CD14-positive monocyte (primary cell): ENCODE data around the gene GTF2H4. TPM values are rescaled to one million over a fixed set of nuclear protein-coding genes. Genes with fewer than 3 reads are reported as not detected.

Source experiments
- DNase-seq, 3 donors: peaks; one replicate each; pipeline ENCODE4 v3.0.0-alpha.2; 2011 to 2022
- H2AFZ ChIP-seq: 2 replicates; pipeline ENCODE4 v1.6.0; 2012; ENCODE audit warnings: mild to moderate bottlenecking, low read depth, low read length, inconsistent platforms; ENCODE audit not compliant: insufficient read depth, poor library complexity, severe bottlenecking
- H3K27ac ChIP-seq, 2 donors: 1 replicate in 1 of 2; 2 replicates in 1 of 2; pipeline ENCODE4 v1.5.1; 2012 to 2013; ENCODE audit warnings: low read length in 2 of 2, control low read depth in 1 of 2, inconsistent platforms in 1 of 2, low read depth in 1 of 2, mild to moderate bottlenecking in 1 of 2
- H3K27me3 ChIP-seq, 2 donors: one replicate each; pipeline versions ENCODE4 v1.6.0 to v1.6.1; 2011 to 2013; ENCODE audit warnings: low read length in 2 of 2; ENCODE audit not compliant: control insufficient read depth in 2 of 2, insufficient read depth in 2 of 2
- H3K36me3 ChIP-seq, 2 donors: replicated peaks in 1 of 2; 1 replicate in 1 of 2; 2 replicates in 1 of 2; pipeline versions ENCODE4 v1.5.1 to v1.6.1; 2012 to 2013; ENCODE audit warnings: low read length in 2 of 2, control low read depth in 1 of 2, inconsistent platforms in 1 of 2, mild to moderate bottlenecking in 1 of 2; ENCODE audit not compliant: insufficient read depth in 2 of 2, control insufficient read depth in 1 of 2
- H3K4me1 ChIP-seq, 2 donors: 1 replicate in 1 of 2; 2 replicates in 1 of 2; pipeline versions ENCODE4 v1.5.1 to v1.6.1; 2012 to 2013; ENCODE audit warnings: low read length in 2 of 2, control low read depth in 1 of 2, inconsistent platforms in 1 of 2, mild to moderate bottlenecking in 1 of 2, moderate library complexity in 1 of 2; ENCODE audit not compliant: insufficient read depth in 2 of 2, control insufficient read depth in 1 of 2
- H3K4me2 ChIP-seq: replicated peaks from 2 replicates; pipeline ENCODE3; 2012; ENCODE audit warnings: low read length, moderate library complexity, mild to moderate bottlenecking; ENCODE audit not compliant: poor library complexity, severe bottlenecking; ENCODE audit errors: extremely low read depth
- H3K4me3 ChIP-seq, 3 experiments: fragments of 200-600 bp in 1 of 3; sonication (generic) in 1 of 3; replicated peaks in 1 of 3; 1 replicate in 2 of 3; 2 replicates in 1 of 3; pipeline ENCODE4 v1.5.1; 2011 to 2013; ENCODE audit warnings: low read length in 3 of 3, mild to moderate bottlenecking in 3 of 3, control low read depth in 2 of 3, low read depth in 2 of 3, inconsistent platforms in 1 of 3, moderate library complexity in 1 of 3
- H3K79me2 ChIP-seq: 2 replicates; pipeline ENCODE4 v1.6.0; 2012; ENCODE audit warnings: mild to moderate bottlenecking, control low read depth, inconsistent platforms, low read length, moderate library complexity; ENCODE audit not compliant: insufficient read depth
- H3K9ac ChIP-seq: 2 replicates; pipeline ENCODE4 v1.6.0; 2017; ENCODE audit warnings: low read length, mild to moderate bottlenecking; ENCODE audit not compliant: insufficient read depth, poor library complexity, severe bottlenecking
- H3K9me3 ChIP-seq, 2 donors: replicated peaks in 1 of 2; 1 replicate in 1 of 2; 2 replicates in 1 of 2; pipeline versions ENCODE4 v1.5.1 to v1.6.1; 2012 to 2013; ENCODE audit warnings: low read length in 2 of 2, control low read depth in 1 of 2; ENCODE audit not compliant: control insufficient read depth in 1 of 2, insufficient read depth in 1 of 2
- H4K20me1 ChIP-seq: 2 replicates; pipeline ENCODE4 v1.6.0; 2012; ENCODE audit warnings: mild to moderate bottlenecking, low read length, control low read depth, moderate library complexity; ENCODE audit not compliant: insufficient read depth
- H3K27ac Mint-ChIP-seq, 7 donors: one replicate each; pipeline ENCODE4 v1.8.0; 2020; ENCODE audit warnings: mild to moderate bottlenecking in 7 of 7, mixed read lengths in 7 of 7, moderate library complexity in 6 of 7, inconsistent platforms in 2 of 7
- H3K27me3 Mint-ChIP-seq, 3 donors: one replicate each; pipeline ENCODE4 v1.8.0; 2021 to 2022; ENCODE audit warnings: low read depth in 3 of 3, mild to moderate bottlenecking in 3 of 3, mixed read lengths in 3 of 3, moderate library complexity in 3 of 3, inconsistent platforms in 1 of 3
- H3K36me3 Mint-ChIP-seq, 2 donors: one replicate each; pipeline ENCODE4 v1.8.0; 2020; ENCODE audit warnings: mixed read lengths in 2 of 2, inconsistent platforms in 1 of 2, mild to moderate bottlenecking in 1 of 2
- H3K4me1 Mint-ChIP-seq: one replicate; pipeline ENCODE4 v1.8.0; 2020; ENCODE audit warnings: mild to moderate bottlenecking, mixed read lengths
- H3K4me3 Mint-ChIP-seq, 2 donors: one replicate each; pipeline ENCODE4 v1.8.0; 2020; ENCODE audit warnings: mild to moderate bottlenecking in 2 of 2, mixed read lengths in 2 of 2, moderate library complexity in 1 of 2
- H3K9me3 Mint-ChIP-seq, 7 donors: one replicate each; pipeline ENCODE4 v1.8.0; 2020 to 2022; ENCODE audit warnings: mixed read lengths in 7 of 7, mild to moderate bottlenecking in 6 of 7, moderate library complexity in 6 of 7, inconsistent platforms in 2 of 7
- CTCF ChIP-seq: fragments of 200-600 bp; IDR thresholded peaks from one replicate; pipeline ENCODE4 v1.8.0; 2022; ENCODE audit warnings: antibody characterized with exemption, mild to moderate bottlenecking
- WGBS: methylation state at CpG from one replicate; pipeline ENCODE4 v1.1.5; 2013; ENCODE audit warnings: missing lambda C conversion rate; ENCODE audit not compliant: insufficient coverage; 5-methylcytosine and 5-hydroxymethylcytosine counted together
- intact Hi-C, 2 donors: fragments of 100-400 bp; cut with micrococcal nuclease; formaldehyde crosslinking; loops; one replicate each; pipeline versions ENCODE4 v1.15.0 to v1.15.1; 2023
- polyA plus RNA-seq, 3 donors: library from polyadenylated mRNA; depleted of rRNA in 1 of 3; unstranded in 2 of 3; stranded (reverse) in 1 of 3; fragments of 300-500 nt in 2 of 3; fragments of >200 nt in 1 of 3; fragmentation: Illumina TruSeq in 2 of 3; gene quantifications; 1 replicate in 2 of 3; 2 replicates in 1 of 3; pipeline ENCODE4 v1.2.3, GENCODE V29; 2012 to 2021
- small RNA-seq: library from RNA; depleted of rRNA; stranded (forward); fragments of <200 nt; gene quantifications from one replicate; pipeline ENCODE3, GENCODE V24; 2012; ENCODE audit warnings: low read depth; ENCODE audit not compliant: insufficient read length

The GTF2H4 gene
- polyA plus RNA-seq, 3 donors = 3.6 to 14.5 (median 6.0) TPM

GRCh38 chr6:30962716-30963115 lies 54.7 kb downstream of the GTF2H4 start:
- Mint-ChIP-seq H3K27ac (no peak overlapping the region), H3K9me3 (no peaks in the 10 kb centered on the region), H3K36me3 (no peaks in the 10 kb centered on the region), H3K4me3 (no peak overlapping the region), H3K27me3 (peaks cover 17 to 34% (median 21%) of the 10 kb centered on the region in 3 donors), H3K4me1 (no peaks in the 10 kb centered on the region)
- Histone ChIP-seq H3K36me3 (no peaks in the 10 kb centered on the region), H3K79me2 (no peaks in the 10 kb centered on the region), H3K4me2 (no peak overlapping the region), H3K27ac (no peak overlapping the region), H3K9ac (no peak overlapping the region), H3K9me3 (no peaks in the 10 kb centered on the region), H3K27me3 (peaks cover 1 to 10% of the 10 kb centered on the region in 2 donors), H4K20me1 (no peaks in the 10 kb centered on the region), H3K4me3 (no peak overlapping the region), H2AFZ (no peak overlapping the region), H3K4me1 (no peaks in the 10 kb centered on the region)
- intact Hi-C loops = no loop called here
- TF ChIP-seq CTCF = no peak
- DNase-seq = no peak

- H3K4me1 Mint-ChIP-seq = no peaks in the 10 kb centered on the region
- H3K27me3 Mint-ChIP-seq = peaks cover 10 to 25% (median 13%) of the 10 kb centered on the region in 3 donors
- WGBS = 92% methylated on average over 6 of the region's 6 CpGs
- no peaks in the 10 kb centered on the region for H3K9me3 ChIP-seq
- no peak for DNase-seq
- no peak overlapping the region for H2AFZ ChIP-seq
- H4K20me1 ChIP-seq = no peaks in the 10 kb centered on the region
- no peaks in the 10 kb centered on the region for H3K36me3 ChIP-seq
- H3K9ac ChIP-seq = no peak overlapping the region
- no peak overlapping the region for H3K27ac Mint-ChIP-seq
- H3K4me1 ChIP-seq = peaks cover 0 to under 1% of the 10 kb centered on the region in 2 donors
- TF ChIP-seq CTCF = no peak
- H3K4me3 ChIP-seq = no peak overlapping the region
- H3K36me3 Mint-ChIP-seq = no peaks in the 10 kb centered on the region
- no peak overlapping the region for H3K4me3 Mint-ChIP-seq
- H3K79me2 ChIP-seq = no peaks in the 10 kb centered on the region
- H3K27me3 ChIP-seq = peaks cover 0 to 2% of the 10 kb centered on the region in 2 donors
- intact Hi-C loops = no loop called here
- no peak overlapping the region for H3K4me2 ChIP-seq
- H3K9me3 Mint-ChIP-seq = no peaks in the 10 kb centered on the region
- H3K27ac ChIP-seq = no peak overlapping the region
Measured at GRCh38 chr6:30963641-30964040, 55.6 kb downstream of the GTF2H4 start.

Small RNA genes lying within 50 kb of the gene (small RNA-seq; reads per million reads assigned to genes)
- not detected for gene RF00019

Other genes starting within 250 kb of the GTF2H4 start
- gene DHX16, start 235.2 kb upstream of the GTF2H4 start, polyA plus RNA-seq = 10 to 100 TPM; 16.4 to 70.1 (median 19.0) TPM
- gene PPP1R18, start 221.6 kb upstream of the GTF2H4 start, polyA plus RNA-seq = 100 to 1,000 TPM in 1 of 3 donors, 10 to 100 TPM in 2; 58.5 to 226 (median 78.9) TPM
- 10 to 100 TPM; 25.9 to 36.0 (median 35.0) TPM for gene NRM, start 217.2 kb upstream of the GTF2H4 start, polyA plus RNA-seq
- gene MDC1, start 190.9 kb upstream of the GTF2H4 start, polyA plus RNA-seq = 1 to 10 TPM in 1 of 3 donors, under 1 TPM in 2; 0.27 to 4.5 (median 0.34) TPM
- gene TUBB, start 187.9 kb upstream of the GTF2H4 start, polyA plus RNA-seq = 100 to 1,000 TPM in 1 of 3 donors, 10 to 100 TPM in 2; 48.4 to 130 (median 57.0) TPM
- gene FLOT1, start 165.5 kb upstream of the GTF2H4 start, polyA plus RNA-seq = 100 to 1,000 TPM; 124 to 153 (median 132) TPM
- gene IER3, start 163.7 kb upstream of the GTF2H4 start, polyA plus RNA-seq = 100 to 1,000 TPM in 1 of 3 donors, 10 to 100 TPM in 2; 30.6 to 188 (median 53.2) TPM
- gene DDR1, start 23.7 kb upstream of the GTF2H4 start, polyA plus RNA-seq = 1 to 10 TPM in 1 of 3 donors, under 1 TPM in 2; 0.39 to 1.0 (median 0.51) TPM
- 10 to 100 TPM in 1 of 3 donors, 1 to 10 TPM in 2; 7.6 to 15.5 (median 8.1) TPM for gene VARS2, start 6.0 kb downstream of the GTF2H4 start, polyA plus RNA-seq
- not detected for gene SFTA2, start 24.0 kb downstream of the GTF2H4 start, polyA plus RNA-seq
- not detected for gene MUCL3, start 32.8 kb downstream of the GTF2H4 start, polyA plus RNA-seq
- not detected for gene MUC21, start 75.5 kb downstream of the GTF2H4 start, polyA plus RNA-seq
- gene MUC22, start 102.3 kb downstream of the GTF2H4 start, polyA plus RNA-seq = not detected
- gene C6orf15, start 204.4 kb downstream of the GTF2H4 start, polyA plus RNA-seq = not detected
- gene PSORS1C1, start 206.6 kb downstream of the GTF2H4 start, polyA plus RNA-seq = not detected
- not detected for gene CDSN, start 212.2 kb downstream of the GTF2H4 start, polyA plus RNA-seq
- gene PSORS1C2, start 230.9 kb downstream of the GTF2H4 start, polyA plus RNA-seq = not detected
- gene CCHCR1, start 249.6 kb downstream of the GTF2H4 start, polyA plus RNA-seq = 1 to 10 TPM; 2.2 to 8.4 (median 2.8) TPM